AG09309 (cell line): ENCODE data around the gene MT1HL1.

Source experiments
- DNase-seq: peaks from one replicate; pipeline ENCODE4 v3.0.0-alpha.2; 2010; ENCODE audit warnings: low read depth
- H3K4me3 ChIP-seq: 2 replicates; pipeline ENCODE4 v1.5.1; 2011; ENCODE audit warnings: mild to moderate bottlenecking, low read depth, low read length, moderate library complexity; ENCODE audit not compliant: control insufficient read depth
- CTCF ChIP-seq: IDR thresholded peaks from 2 replicates; pipeline ENCODE4 v1.5.1; 2011; ENCODE audit warnings: mild to moderate bottlenecking, low read depth, low read length, inconsistent platforms; ENCODE audit not compliant: insufficient read depth, control insufficient read depth; ENCODE audit errors: missing control alignments

MT1HL1 gene

GRCh38 chr1:237025358-237026074 is 21.3 kb upstream of the MT1HL1 start:
- DNase-seq = no peak
- no peak overlapping the region for H3K4me3 ChIP-seq
- no peak for TF ChIP-seq CTCF

- DNase-seq = no peak
- no peak overlapping the region for H3K4me3 ChIP-seq
- TF ChIP-seq CTCF = no peak
These were observed 14.7 kb upstream of the MT1HL1 start for GRCh38 chr1:237018896-237019295.

DNA sequence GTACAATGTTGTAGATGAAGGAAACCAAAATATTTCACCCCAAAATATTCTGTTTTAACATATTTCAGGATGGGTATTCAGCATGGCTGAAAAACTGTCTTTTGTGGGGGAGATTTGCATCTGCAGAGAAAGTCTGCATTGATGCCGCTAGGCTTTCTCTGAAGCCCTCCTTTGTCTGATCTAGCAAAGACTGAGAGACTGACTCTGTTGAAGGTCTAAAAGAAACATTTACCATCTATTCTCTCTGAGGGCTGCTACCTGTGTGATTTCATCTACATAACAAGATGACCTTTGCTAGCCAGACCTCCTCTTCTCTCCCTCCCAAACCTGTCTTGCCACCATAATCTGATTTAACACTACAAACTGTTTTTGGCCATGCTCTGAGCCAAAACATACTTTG is 12.4 kb upstream of the MT1HL1 start:
- H3K4me3 ChIP-seq = no peak overlapping the region
- TF ChIP-seq CTCF = no peak
- no peak for DNase-seq

DNA sequence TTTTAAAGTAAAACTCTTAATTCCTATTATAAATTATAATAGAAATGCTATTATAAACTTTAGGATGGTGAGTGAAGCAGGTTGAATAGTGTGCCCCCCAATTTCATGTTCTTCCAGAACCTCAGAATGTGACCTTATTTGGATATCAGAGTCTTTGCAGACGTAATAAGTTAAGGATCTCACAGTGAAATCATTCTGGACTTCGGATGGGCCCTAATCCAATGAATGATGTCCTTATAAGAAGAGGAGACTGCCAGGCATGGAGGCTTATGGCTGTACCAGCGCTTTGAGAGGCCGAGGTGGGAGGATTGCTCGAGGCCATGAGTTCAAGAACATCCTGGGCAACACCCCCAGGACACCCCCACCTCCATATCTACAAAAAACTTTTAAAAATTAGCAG is 9.4 kb upstream of the MT1HL1 start:
- no peak for DNase-seq
- TF ChIP-seq CTCF = no peak
- no peak overlapping the region for H3K4me3 ChIP-seq

- TF ChIP-seq CTCF = no peak
- H3K4me3 ChIP-seq = no peak overlapping the region
- DNase-seq = no peak
These were observed 8.6 kb upstream of the MT1HL1 start for GRCh38 chr1:237012788-237013383.

DNA sequence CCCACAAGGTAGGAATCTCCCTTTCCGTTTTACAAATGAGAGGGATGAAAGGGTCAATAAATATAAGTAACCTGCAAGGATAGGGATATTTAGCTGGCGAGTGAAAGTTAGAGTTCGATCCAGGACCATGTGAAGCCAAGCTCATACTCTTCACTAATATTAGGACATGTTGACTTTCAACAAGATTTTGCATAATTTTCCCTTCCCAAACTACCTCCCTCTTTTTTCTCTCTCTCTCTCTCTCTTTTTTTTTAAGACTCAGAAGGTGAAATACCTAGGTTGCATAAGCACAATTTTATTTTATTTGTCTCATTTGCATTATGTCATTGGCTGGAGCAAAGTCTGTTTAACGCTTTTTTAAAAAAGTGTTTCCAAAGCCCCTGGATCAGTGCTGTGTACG is 8.1 kb upstream of the MT1HL1 start:
- DNase-seq = no peak
- H3K4me3 ChIP-seq = no peak overlapping the region
- TF ChIP-seq CTCF = no peak
